WI38 (cell line): ENCODE data around the gene MET.
"Not testable (repeated sequence)": the region's sequence is repeated elsewhere in the genome, so short reads cannot be mapped to it uniquely, and the experiment has no call there.

ENCODE experiments used
- H3K4me3 ChIP-seq: 2 replicates; pipeline ENCODE4 v1.5.1; 2011; ENCODE audit warnings: low read depth, mild to moderate bottlenecking, control low read depth, low read length
- TF ChIP-seq, protein P1 (sequence below): IDR thresholded peaks from 2 replicates; pipeline ENCODE4 v1.5.1; 2012; ENCODE audit warnings: low read depth, mild to moderate bottlenecking, control low read depth, low read length

Gene MET

DNA sequence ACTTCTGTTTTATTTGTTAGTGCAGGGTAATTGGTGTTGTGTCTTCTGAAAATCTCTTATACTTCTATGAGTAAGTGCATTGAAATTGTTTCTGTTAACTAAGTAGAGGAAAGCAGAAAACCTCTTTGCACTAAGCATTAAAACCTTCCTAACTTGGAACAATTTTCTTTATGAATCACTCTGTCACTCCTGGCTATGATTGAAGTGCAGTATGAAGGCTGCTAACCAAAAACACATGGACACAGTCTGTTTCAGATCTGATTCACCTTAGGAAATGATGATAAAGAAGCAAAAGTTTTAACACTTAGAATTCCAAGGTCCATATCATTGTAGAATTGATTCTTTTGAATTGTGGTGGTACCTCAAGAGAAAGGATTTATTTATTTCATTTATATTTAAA, 41.9 kb downstream of the MET start:
- TF ChIP-seq, protein P1, sequence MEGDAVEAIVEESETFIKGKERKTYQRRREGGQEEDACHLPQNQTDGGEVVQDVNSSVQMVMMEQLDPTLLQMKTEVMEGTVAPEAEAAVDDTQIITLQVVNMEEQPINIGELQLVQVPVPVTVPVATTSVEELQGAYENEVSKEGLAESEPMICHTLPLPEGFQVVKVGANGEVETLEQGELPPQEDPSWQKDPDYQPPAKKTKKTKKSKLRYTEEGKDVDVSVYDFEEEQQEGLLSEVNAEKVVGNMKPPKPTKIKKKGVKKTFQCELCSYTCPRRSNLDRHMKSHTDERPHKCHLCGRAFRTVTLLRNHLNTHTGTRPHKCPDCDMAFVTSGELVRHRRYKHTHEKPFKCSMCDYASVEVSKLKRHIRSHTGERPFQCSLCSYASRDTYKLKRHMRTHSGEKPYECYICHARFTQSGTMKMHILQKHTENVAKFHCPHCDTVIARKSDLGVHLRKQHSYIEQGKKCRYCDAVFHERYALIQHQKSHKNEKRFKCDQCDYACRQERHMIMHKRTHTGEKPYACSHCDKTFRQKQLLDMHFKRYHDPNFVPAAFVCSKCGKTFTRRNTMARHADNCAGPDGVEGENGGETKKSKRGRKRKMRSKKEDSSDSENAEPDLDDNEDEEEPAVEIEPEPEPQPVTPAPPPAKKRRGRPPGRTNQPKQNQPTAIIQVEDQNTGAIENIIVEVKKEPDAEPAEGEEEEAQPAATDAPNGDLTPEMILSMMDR: no peak
- no peak overlapping the region for H3K4me3 ChIP-seq

DNA sequence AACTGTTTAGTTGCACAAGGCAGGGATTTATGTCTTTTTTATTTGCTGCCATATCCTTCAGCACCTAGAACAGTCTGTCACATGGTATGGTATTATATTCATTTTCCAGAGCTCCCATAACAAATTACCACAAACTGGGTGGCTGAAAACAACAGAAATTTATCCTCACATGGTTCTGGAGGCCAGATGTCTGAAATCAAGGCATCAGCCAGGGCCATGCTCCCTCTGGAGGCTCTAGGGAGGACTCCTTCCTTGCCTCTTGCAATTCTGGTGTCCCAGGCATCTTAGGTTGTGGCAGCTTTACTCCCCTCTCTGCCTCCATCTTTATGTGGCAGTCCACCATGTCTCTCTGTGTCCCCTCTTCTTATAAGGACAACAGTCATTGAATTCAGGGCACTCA, 43.1 kb downstream of the MET start:
- no peak overlapping the region for H3K4me3 ChIP-seq
- TF ChIP-seq, protein P1: no peak

DNA sequence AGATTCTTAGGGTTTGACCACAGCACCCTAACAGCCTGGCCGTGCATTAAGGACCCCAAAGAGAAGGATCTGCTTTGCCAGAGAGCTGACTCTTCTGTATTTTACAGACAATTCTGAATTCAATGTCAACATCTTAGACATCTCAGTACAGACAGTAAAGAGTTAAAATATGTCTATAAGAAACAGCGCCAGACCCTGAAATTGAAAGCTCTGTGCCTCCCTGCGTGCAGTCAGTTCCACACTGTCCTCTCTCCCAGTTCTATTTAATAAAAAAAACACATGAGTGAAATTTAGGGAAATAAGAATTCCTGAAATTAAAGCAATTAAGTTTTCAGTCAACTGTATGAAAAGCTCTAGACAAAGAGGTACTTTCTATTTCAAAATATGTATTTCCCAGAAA, 45.1 kb downstream of the MET start:
- TF ChIP-seq, protein P1: no peak
- peak overlapping the region; percentile 20 for H3K4me3 ChIP-seq

DNA sequence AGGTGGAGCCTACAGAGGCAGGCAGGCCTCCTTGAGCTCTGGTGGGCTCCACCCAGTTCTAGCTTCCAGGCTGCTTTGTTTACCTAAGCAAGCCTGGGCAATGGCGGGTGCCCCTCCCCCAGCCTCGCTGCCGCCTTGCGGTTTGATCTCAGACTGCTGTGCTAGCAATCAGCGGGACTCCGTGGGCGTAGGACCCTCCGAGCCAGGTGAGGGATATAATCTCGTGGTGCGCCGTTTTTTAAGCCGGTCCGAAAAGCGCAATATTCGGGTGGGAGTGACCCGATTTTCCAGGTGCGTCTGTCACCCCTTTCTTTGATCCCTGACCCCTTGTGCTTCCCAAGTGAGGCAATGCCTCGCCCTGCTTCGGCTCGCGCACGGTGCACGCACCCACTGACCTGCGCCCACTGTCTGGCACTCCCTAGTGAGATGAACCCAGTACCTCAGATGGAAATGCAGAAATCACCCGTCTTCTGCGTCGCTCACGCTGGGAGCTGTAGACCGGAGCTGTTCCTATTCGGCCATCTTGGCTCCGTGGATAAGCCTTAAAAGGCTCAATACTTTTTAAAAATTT, 52.0 kb downstream of the MET start:
- not testable (repeated sequence) for H3K4me3 ChIP-seq

DNA sequence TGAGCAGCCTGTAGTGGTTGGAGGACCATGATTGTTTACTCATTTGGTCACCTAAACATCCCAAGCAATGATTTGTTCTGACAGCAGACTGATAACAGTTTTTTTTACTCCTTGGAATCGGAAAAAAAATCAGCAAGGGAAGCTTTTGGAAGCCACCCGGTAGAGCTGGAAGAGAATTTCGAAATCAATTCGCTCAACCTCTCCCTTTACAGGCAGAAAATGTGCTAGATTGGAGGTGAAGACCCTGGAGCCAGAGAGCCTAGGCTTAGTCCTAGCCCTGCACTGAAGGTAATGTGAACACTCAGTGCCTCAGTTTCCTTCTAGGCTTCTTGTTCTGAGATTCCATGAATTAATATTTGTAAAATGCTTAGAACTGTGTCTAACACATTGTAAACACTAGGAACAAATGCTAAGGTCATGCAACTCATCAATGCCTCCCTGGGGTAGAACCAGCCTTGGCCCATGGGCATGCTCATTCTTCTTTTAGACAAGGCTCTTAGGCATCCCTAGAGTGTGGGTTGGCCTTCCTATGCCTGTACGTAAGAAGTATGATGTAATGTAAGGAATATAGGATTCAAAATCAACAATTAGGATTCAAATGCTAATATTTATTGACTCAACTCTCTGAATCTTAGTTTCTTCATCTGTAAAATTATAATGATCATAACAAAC, 52.7 kb downstream of the MET start:
- TF ChIP-seq, protein P1: no peak
- H3K4me3 ChIP-seq: no peak overlapping the region

DNA sequence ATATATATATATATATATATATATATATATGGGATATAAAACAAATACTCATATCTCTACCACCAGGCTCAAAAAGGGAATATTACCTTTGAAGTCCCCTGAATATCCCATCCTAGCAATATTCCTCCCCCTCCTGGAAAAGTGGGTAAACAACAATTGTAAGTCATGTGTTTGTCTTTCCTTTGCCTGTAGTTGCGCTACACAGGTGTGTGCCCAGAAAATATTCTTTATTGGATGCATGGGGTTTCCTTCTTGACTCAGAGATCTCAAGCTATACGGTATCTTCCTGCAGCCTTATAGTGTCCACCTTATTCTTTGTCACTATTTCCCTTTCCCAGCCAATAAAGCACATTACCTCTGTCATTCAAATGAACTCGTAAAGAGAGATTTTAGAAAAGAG, 54.2 kb downstream of the MET start:
- H3K4me3 ChIP-seq: no peak overlapping the region
- TF ChIP-seq, protein P1: no peak

DNA sequence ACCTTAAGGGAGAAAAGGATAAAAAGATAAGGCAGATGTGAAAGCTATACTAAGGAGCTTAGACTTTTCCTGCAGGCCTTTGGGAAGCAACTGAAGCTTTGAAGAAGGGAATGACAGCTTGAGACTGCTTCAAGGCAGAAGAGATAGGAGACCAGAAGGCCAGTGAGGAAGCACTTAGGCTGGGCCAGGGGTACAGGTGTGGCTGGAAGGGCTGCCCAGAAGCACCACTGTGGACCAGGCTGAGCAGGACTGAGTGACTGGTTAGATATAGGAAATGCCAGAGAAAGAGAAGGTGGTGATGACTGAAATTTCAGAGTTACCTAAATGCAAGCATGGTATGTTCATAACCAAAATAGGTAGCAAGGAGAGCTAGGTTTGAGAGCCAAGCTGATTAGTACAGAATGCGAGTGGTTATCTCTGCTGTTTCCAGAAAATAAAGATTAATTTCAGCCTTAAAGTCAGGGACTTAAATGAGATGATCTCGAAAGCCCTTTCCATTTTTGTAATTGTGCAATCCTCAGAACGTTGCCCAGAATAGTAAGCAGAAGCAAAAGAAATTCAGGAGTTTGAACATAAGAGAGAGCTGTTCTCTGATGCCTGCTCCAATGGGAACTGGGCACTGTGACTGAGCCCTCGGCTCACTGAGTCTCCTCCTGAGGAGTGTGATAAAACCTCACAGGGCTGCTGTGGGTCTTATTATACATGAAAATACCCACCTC, 54.9 kb downstream of the MET start:
- TF ChIP-seq, protein P1: no peak
- no peak overlapping the region for H3K4me3 ChIP-seq
